HG03432 (cell line): ENCODE results near the gene PGAM5.

Source experiments
- ATAC-seq: cut with Tn5 transposase; IDR thresholded peaks from one replicate; pipeline ENCODE4 v1.9.1; 2021; ENCODE audit warnings: mild to moderate bottlenecking, moderate library complexity; ENCODE audit not compliant: unreplicated experiment

The PGAM5 gene

GRCh38 chr12:132710405-132711079 lies at the start of gene PGAM5:
TSS of gene PGAM5 (plus strand) at chr12:132710842. CDS start at chr12:132710877, 35 bp downstream.
- ATAC-seq: peak; percentile 93

- ATAC-seq: no peak
These were observed 49.6 kb upstream of the PGAM5 start for GRCh38 chr12:132660996-132661395.

- no peak for ATAC-seq
These were observed 48.7 kb upstream of the PGAM5 start for GRCh38 chr12:132661972-132662371.

GRCh38 chr12:132662901-132663755 lies 47.5 kb upstream of the PGAM5 start:
- no peak for ATAC-seq

- no peak for ATAC-seq
These were observed 46.2 kb upstream of the PGAM5 start for GRCh38 chr12:132664206-132665148.

GRCh38 chr12:132665149-132665491 lies 45.5 kb upstream of the PGAM5 start:
- no peak for ATAC-seq

- ATAC-seq: no peak
These were observed 44.8 kb upstream of the PGAM5 start for GRCh38 chr12:132665794-132666193.

GRCh38 chr12:132668191-132669088 lies 42.2 kb upstream of the PGAM5 start:
- no peak for ATAC-seq

GRCh38 chr12:132669166-132669879 lies 41.3 kb upstream of the PGAM5 start:
- ATAC-seq: no peak

GRCh38 chr12:132672116-132672515 lies 38.5 kb upstream of the PGAM5 start:
- ATAC-seq: no peak

- no peak for ATAC-seq
These were observed 38.0 kb upstream of the PGAM5 start for GRCh38 chr12:132672678-132673077.

GRCh38 chr12:132673288-132674179 lies 37.1 kb upstream of the PGAM5 start:
- ATAC-seq: no peak

- no peak for ATAC-seq
These were observed 36.1 kb upstream of the PGAM5 start for GRCh38 chr12:132674561-132674960.

- no peak for ATAC-seq
These were observed 34.7 kb upstream of the PGAM5 start for GRCh38 chr12:132675757-132676432.

GRCh38 chr12:132677492-132677891 lies 33.1 kb upstream of the PGAM5 start:
- ATAC-seq: no peak

GRCh38 chr12:132685400-132685799 lies 25.2 kb upstream of the PGAM5 start:
- no peak for ATAC-seq

- peak; percentile 13 for ATAC-seq
These were observed 23.8 kb upstream of the PGAM5 start for GRCh38 chr12:132686825-132687210.
